NCI-H2227 (cell line): ENCODE results near the gene HES7.
A peak's percentile ranks its signal among the peaks of the same experiment; 100 is the strongest.

Experiments used
- DNase-seq: peaks from one replicate; lab custom pipeline; 2025; ENCODE audit not compliant: unreplicated experiment; lab: John Stamatoyannopoulos, UW

The HES7 gene

DNA sequence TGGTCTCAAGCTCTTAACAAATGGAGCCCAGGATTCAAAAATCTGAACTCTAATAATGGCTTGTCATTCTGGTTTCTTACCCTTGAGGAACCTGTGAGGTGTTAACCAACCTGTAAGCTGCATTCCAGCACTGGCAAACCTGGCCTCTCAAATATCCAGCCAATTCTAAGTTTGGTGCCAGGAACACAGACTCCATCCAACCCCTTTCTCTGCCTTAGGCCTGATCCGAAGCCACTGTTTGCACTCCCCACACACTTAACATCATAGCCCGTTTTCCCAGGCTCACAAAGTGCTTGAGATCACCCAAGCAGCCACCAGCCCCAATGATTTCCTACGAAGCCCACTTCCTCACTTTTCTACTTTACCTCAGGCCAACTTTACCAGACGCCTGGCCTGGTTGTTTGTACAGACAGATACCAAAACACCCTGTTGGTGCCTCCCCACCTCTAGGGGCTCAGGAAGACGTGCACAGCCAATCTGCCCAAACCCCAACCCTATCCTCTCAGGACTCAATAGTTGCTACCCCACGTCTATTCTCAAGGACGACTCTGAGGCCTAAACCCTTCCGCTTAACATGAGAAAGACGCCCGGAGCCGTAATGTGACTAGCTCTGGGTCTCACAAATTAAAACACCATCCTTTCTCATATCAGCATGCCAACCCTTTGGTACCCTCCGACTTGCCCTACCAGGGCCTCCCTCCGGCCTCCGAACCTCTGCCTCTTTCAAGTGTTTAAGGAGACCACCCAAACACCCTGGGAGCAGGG, 31.5 kb upstream of the HES7 start:
- no peak for DNase-seq

DNA sequence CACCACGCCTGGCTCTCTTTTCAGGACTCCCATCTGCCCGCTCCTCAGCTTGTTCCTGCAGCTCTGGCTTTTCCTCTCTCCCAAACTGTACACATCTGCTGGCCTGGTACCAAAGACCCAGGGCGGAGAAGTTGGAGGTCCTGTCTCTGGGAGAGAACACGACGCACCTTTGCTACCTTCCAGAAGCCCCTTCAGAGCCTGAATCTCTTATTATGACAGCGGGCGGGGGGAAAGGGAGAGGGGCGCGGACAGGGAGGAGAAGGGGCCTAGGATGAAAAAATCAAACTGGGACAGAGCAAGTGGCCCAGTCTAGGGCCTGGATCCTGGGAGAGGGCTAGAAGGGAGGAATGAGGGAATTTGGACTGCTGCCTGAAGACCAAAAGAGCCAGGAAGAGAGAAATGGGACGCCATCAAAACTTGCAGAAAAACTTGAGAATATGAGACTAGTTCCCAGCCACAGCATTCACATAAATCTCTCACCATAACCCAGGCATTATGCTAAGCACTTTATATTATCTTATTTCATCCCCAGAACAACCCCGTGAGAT, 30.8 kb upstream of the HES7 start:
- DNase-seq: no peak

DNA sequence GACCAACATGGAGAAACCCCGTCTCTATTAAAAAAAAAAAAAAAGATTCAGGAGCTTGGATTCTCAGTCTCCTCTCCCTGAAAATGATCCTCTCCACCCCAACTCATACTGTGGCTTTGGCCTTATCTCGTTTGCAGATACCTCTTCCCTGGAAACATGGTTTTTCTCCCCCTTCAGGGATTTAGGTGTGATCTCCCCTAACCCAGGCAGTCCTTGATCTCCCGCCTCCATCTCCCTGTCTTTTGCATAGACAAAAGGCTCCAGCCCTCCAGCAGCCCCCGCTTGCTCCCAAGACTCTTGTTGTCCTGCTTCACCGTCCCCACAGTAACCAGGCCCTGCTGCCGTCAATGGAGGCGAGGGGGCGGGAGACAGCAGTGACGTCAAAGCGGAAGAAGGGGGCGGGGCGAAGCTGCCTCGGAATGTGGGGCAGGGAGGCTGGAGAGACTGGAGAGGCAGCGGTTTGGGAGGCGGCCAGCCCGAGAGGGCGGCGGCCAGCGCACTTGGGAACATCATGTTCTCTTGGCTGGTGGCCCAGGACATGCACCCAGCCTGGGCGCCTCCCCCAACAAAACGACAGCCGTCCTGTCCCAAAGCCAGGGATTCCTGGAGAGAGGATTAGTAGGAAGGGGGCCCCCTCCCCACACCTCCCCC, 30.2 kb upstream of the HES7 start:
- DNase-seq: peak; percentile 89

DNA sequence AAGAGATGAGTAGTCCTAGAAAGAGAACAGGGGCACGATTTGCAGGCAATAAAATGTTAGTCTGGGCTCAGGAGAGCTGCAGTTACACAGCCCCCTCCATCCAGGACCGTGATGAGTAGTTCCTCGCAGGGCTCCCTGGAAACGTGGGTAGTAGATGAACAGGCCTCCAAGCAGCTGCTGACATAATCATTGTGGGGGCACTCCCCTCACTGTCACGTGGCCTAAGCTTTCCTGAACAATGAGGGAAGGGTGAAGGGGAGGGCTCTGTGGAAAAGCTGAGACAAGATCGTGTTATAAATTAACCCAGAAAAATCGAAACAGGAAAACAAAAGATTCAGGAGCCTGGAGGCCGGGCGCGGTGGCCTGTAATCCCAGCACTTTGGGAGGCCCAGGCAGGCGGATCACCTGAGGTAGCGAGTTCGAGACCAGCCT, 29.6 kb upstream of the HES7 start:
- DNase-seq: peak; percentile 65

DNA sequence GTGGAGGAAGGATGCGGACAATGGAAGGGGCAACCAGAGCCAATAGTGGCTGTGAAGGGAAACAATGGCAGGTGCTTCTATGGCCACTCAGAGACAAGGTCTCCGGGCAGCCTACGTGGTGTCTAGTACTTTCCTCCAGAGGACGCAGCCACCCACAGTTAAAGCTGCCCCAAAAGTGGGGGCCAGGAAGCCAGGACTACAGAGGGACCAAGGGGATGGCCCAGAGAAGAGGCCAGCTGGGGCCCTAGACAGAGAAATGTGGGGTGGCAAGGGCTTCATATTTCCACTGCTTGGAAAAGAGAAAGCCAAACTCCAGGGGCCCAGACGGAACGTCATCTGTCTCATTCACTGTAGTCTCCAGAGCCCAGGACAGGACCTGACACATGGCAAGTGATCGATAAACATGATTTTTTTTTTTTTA, 29.1 kb upstream of the HES7 start:
- DNase-seq: no peak

DNA sequence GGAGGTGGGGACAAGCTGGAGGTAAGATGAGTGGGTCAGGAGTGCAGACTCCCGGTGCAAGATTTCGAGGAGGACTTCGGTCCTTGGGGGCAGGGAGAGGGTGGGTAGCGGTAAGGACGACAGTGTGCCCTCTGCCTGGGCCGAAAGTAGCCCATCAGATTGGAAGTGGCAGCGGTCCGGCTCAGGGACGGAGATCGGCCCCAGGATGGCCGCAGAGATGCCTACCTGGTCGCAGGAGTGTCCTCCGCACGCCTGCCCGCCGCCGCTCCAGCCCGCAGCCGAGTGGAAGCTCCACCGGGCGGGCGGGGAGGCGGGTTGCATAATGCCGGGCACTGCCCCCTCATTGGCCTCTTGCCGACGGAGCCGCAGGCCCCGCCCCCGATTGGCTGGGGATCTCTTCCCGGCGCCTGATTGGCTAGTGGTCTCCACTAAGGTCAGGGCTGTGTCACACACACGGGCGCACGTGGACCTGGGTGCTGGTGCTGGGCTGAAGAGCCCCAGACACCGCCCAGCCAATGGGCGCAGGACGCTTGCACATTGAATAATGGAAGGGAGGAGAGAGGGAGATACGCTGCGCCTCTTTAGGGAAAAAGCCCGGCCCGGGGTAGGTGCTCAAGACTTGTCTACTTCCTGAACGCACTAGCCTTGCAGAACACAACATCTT, 28.3 kb upstream of the HES7 start, which contains the start of gene PER1:
PER1 (minus strand) TSS at position 293 of the 664 bp plus-strand sequence. CDS start 1,698 bp downstream, outside the sequence.
- peak; percentile 96 for DNase-seq

DNA sequence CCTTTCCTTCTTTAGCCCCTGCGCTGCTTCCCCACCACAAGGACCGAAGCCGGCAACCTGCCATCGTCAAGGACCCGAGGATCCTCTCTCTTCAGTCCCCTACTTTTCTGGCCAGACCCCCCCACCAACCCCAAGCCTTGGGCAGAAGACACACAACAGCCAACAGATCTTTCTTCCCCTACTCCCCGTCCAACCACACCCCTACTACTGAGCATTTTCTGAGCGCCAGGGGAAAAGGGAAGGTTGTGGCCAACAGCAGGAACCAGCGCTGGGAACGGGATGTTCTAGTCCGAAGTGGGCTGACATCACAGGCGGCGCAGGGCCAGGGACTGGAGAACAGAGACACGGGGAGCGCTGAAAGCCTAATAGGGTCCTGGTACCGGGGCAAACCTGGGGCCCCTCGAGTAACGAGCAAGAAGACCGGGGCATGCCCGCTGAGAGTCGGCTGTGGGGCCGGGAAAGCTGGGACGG, 27.8 kb upstream of the HES7 start:
- peak; percentile 45 for DNase-seq

DNA sequence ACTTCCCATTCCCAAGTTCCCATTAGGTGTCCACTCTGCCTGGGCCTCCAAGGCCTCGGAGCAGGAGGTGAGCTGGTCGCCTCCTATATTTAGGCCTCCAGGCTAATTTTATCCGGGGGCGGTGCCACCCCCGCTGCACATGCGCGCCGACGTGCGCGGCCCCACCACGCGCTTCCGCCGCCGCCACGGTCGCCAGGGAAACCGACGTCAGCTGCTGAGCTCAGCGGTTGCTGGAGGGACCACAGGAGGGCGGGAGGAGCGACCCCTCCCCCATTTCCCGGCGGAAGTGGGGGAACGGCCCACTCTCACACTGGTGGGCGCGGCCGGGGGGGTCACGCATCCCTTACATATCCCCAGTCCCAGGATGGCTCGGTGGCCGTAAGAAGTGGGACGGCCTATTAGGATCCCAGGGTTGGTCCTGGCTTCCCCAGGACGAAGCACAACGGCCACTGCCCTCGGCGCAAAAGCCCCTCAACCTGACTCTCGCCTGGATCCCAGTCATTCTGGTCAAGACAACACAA, 27.3 kb upstream of the HES7 start:
- DNase-seq: peak; percentile 91

DNA sequence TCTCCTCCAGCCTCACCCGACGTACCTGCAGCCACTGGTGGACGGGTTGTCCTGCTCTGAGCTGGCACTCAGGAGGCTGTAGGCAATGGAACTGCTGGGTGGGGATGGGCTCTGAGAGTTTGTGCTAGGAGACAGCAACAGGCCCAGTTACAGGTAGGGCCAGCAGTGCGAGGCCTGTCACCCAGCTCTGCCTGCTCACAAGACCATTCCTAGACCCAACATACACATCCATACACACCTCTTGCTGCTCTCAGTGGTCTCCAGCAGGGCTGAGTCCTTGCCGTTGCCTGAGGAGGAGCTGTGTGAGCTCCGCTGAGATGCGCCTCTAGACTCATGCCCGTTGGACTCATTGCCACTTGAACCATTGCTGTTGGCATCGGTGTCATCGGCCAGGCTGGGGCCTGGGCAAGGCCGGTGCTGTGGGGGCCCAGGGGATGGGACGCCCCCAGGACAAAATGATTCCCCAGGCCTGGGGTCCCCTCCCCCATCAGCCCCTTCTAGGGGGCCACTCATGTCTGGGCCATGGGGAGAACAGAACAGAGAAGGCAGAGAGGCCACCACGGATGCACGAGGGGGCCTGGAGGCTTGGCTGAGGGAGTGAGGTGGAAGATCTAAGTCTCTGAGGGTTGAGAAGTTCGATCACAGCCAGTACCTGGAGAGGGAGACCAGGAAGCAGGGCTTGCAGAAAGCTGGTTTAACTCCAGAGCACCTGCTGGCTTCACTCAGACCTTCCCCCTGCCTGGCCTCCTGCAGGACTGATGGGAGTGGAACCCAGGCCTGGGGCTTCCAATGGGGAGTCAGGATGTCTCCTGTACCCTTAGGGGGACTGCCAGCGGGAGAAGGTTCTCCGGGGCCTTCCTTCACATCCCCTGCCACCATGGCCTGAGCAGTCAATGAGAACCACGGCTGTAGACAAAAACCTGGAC, 26.6 kb upstream of the HES7 start:
- DNase-seq: no peak

DNA sequence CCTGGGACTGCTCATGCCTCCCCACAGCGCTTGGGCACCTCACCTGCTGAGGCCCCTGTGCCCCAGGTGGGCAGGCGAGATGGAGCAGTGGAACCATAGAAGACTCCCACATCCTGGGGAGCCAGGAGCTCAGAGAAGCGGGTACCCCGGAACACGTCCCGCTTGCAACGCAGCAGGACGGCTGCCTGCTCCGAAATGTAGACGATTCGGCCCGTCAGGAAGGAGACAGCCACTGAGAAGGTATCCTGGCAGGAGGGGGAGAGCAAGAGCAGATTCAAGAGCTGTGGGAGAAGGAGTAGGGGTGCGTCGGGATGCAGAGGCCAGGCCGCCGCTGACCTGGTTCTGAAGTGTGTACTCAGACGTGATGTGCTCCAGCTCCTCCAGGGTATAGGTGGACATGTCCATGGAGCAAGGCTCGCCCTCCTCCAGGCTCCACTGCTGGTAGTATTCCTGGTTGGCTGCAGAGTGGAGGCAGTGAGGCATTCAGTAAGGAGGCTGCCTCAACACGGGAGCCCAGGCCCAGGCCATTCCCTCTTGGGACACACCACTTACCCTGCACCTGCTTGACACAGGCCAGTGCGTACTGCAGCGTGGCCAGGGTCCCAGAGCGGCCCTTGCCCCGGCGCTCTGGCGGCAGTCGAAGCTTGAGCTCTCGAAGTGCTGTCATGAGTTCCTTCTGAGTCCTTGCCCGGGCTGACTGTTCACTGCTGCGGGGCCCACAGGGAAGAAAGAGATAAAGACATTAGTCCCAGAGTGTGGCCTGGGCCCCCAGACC, 25.7 kb upstream of the HES7 start:
- no peak for DNase-seq

DNA sequence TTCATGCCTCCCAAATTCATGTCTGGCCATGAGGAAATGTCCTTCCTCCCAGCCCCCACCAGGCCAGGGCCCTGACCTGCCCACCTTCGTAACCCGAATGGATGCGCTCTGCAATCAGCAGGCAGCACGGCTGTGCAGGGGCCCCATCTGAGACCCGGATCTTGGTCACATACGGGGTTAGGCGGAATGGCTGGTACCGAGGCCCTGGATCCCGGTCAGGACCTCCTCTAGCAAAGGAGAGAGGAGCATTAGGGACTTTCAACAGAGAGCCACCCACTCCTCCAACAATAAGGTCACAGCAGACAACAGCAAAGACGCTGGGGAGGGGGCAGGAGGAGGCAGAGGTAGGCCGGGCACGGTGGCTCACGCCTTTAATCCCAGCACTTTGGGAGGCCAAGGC, 24.7 kb upstream of the HES7 start:
- no peak for DNase-seq

DNA sequence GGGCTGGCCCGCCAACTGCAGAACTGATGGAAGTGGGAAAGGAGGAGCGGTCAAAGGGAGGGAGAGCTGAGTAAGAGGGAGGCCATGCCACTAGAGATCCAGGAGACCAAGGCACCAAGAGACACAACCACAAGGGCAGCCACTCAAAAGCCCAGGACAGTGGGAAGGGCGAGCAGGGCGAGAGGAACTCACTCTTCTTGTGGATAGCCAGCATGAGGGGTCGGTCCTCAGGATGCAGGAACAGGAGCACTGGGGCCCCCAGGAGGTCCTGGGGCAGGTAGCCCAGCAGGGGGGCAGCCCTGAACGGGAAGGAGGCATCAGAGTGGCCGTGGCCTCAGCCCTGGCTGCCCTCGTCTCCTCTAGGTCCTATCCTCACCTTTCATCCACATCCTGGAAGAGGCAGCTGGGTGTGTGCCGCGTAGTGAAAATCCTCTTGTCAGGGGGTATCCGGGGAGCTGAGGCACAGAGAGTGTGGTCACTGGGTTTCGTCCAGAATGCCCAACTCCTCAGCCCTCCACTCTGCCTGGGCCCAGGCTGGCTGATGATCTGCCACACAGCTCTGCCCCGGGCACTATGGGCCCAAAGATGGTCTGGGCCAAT, 24.0 kb upstream of the HES7 start:
- DNase-seq: no peak

DNA sequence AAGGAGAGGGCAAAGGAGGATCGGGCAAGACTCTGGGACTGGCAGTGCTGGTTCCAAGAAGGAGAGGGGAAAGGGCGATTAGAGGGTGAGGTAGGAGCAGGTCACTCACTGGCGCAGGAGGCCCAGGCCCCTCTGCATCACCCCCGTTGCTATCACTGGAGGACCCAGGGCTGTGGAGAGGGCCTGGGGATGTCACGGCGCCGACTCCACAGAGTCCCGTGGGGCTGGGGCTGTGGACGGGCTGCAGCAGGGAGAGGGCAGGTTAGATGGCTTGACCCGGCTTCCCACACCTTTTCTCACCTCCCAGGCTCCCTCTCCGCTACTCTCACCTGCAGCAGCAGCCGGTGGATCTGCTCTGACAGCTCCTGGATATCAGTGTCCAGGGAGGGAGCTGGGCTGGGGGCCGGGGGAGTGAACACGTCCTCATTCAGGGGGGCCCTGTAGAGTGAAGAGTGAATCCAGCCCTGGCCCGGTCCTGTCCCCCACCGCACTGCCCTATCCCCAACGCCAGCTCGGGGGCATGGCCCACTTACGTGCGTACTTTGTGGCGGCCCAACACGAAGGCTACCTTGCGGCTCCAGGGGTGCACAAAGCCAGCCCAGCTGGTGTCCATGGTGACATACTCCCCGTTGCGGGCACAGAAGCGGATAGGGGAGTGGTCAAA, 23.4 kb upstream of the HES7 start:
- DNase-seq: no peak

DNA sequence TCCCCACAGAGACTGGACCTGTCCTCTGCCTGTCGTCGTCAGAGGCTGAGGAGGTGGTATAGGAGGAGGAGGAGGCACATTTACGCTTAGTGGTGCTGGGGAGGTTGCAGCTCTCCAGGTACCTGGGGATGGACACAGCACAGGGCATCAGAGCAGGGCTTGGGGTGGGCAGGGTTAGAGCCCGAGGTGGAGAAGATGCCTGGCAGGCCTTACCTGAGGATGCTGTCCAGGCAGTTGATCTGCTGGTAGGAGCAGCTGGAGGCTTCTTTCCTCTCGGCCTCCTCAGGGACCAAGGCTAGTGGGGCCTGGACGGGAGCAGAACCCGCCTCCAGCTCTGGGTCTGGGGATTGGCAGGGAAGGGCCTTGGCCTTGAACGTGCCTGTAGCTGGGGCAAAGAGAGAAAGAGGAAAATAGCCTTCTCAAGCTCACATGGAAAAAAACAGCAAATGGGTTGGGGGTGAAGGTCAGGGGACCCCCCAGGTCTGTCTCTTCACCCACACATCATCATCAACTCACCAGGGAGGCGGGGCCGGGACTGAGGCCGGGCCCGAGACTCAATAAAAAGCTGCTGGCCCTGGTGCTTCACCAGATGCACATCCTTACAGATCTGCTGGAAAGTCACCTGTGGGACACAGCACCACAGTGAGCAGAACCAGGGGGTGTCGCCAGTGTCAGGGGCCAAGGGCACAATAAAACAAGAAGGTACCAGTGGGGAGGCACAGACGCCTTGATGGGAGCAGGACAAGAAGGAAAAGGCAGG, 22.7 kb upstream of the HES7 start:
- no peak for DNase-seq

DNA sequence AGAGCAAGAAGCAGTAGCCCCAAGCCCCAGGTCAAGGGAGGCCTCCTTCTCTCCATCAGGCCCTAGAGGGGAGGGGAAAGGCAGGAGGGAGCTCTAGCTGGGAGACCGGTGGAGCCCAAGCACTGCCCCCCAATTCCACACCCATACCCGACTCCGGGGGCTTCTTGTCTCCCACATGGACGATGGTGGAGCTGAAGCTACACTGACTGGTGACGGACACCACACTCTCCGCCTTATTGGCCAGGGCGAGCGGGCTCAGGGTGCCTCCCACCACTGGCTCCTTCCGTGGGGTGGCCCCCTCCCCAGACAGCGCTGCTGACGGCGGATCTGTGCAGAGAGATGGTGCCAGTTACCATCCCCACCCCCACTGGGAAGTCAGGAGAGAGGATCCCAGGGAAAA, 21.9 kb upstream of the HES7 start:
- no peak for DNase-seq

DNA sequence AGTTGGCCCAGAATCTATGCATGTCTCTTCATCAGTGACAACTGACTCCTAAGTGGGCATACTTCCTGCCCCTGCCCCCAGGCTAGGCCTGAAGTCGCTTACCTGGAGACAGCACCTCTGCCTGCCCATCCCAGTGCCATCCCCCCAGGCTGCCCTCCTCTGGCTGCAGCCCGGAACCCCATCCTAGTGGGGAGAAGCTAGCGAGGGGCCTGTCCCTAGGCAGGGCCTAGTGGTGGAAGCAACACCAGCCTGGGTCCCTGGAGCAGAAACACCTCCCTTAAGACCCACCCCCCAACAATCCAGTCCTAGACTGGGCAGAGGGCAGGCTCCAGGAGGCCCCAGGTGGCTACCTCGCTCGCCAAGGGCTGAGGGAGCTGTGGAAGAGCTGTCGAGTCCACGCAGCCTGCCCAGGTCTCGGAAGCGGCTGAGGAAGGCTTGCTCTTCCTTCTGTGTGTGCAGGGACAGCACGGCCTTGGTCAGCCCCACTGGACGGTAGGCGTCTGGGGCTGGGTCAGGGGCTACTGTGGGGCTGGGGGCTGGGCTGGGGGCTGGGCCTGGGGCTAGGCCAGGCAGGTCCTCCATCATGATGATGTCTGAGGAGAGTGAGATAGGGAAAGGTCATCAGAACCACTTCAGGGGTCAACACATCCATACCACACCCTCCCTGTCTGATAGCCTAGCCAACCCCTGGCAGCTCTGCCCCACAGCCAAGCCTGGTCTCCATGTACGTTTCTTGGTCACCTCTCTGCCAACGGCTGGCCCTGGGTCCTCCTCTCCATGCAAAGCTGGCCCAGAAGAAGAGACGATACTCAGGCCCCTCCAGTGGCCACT, 20.7 kb upstream of the HES7 start:
- DNase-seq: no peak
